PC-3 (cell line): ENCODE data around the gene VWC2L.

Source experiments
- EZH2 ChIP-seq: fragments of 300-600 bp; sonication (generic); IDR thresholded peaks from one replicate; pipeline ENCODE4 v1.6.1; 2017; ENCODE audit warnings: antibody characterized with exemption, mild to moderate bottlenecking, low read length; ENCODE audit not compliant: unreplicated experiment
- TF ChIP-seq, protein P1 (sequence below): fragments of 300-600 bp; sonication (generic); conservative IDR thresholded peaks from 2 replicates; pipeline ENCODE4 v1.5.1; 2017; ENCODE audit warnings: antibody characterized with exemption, low read depth, mild to moderate bottlenecking, low read length

DNA sequence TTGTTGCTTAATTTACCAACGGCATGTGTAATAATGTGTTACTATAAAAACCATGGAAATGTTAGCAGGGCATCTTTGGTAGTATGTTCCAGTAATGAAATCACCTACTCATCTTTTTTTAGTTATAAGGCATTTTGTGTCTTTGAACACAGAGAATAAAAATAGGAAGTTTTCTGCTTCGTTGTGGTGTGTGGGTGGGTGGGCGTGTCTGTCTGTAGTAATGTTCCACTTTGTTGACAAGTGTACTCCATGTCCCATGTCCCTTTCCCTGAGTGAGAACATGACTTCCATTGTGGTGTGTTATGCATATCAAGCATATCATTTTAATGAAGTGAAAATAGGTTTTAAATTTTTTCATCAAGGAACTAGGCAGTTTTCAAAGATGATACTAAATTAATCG, 149.3 kb downstream of the VWC2L start:
- TF ChIP-seq, protein P1, sequence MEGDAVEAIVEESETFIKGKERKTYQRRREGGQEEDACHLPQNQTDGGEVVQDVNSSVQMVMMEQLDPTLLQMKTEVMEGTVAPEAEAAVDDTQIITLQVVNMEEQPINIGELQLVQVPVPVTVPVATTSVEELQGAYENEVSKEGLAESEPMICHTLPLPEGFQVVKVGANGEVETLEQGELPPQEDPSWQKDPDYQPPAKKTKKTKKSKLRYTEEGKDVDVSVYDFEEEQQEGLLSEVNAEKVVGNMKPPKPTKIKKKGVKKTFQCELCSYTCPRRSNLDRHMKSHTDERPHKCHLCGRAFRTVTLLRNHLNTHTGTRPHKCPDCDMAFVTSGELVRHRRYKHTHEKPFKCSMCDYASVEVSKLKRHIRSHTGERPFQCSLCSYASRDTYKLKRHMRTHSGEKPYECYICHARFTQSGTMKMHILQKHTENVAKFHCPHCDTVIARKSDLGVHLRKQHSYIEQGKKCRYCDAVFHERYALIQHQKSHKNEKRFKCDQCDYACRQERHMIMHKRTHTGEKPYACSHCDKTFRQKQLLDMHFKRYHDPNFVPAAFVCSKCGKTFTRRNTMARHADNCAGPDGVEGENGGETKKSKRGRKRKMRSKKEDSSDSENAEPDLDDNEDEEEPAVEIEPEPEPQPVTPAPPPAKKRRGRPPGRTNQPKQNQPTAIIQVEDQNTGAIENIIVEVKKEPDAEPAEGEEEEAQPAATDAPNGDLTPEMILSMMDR: no peak
- TF ChIP-seq EZH2: no peak
